Suprapubic skin (tissue), 4 donors: ENCODE measurements around the gene TSPAN18.

Experiments used
- EP300 ChIP-seq: sonication (generic); formaldehyde crosslinking; IDR thresholded peaks from one replicate; pipeline ENCODE4 v1.6.1; 2017; ENCODE audit warnings: antibody characterized with exemption
- POLR2A ChIP-seq, 2 donors: fragments of 450-650 bp; IDR thresholded peaks; one replicate each; pipeline ENCODE4 v1.6.1; 2017; ENCODE audit warnings: antibody characterized with exemption in 2 of 2, mild to moderate bottlenecking in 2 of 2, moderate library complexity in 2 of 2
- POLR2AphosphoS5 ChIP-seq, 3 donors: sonication (generic); formaldehyde crosslinking; IDR thresholded peaks; one replicate each; pipeline ENCODE4 v1.6.1; 2017; ENCODE audit warnings: antibody characterized with exemption in 3 of 3
- TF ChIP-seq, protein P1 (sequence below), 2 donors: fragments of 200-600 bp in 1 of 2; fragments of 450-650 bp in 1 of 2; sonication (generic) in 1 of 2; IDR thresholded peaks; one replicate each; pipeline ENCODE4 v1.5.1; 2016 to 2019; ENCODE audit warnings: antibody characterized with exemption in 2 of 2, mild to moderate bottlenecking in 1 of 2, moderate library complexity in 1 of 2

DNA sequence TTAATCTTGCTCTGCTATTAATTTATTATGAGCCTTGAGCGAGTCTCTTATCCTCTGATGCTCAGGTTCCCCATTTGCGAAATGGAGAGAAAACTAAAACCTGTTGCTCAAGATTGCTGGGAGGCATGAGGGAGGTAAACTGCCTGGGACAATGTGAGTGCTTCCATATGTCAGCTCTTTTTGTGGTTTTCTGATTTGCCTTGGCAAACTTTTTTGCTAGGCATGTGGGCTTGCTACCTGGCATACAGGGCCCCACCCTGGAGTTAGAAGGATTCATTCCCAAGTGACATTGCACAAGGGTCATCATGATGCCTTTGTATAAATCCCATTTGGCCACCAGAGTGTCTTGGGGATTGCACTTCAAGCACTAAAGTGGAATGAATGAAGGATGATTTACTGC lies 22.4 kb downstream of the TSPAN18 start:
- TF ChIP-seq POLR2AphosphoS5 (IDR thresholded peaks at IDR 0.05) = no peak
- no peak for TF ChIP-seq POLR2A (IDR thresholded peaks at IDR 0.05)
- TF ChIP-seq, protein P1, sequence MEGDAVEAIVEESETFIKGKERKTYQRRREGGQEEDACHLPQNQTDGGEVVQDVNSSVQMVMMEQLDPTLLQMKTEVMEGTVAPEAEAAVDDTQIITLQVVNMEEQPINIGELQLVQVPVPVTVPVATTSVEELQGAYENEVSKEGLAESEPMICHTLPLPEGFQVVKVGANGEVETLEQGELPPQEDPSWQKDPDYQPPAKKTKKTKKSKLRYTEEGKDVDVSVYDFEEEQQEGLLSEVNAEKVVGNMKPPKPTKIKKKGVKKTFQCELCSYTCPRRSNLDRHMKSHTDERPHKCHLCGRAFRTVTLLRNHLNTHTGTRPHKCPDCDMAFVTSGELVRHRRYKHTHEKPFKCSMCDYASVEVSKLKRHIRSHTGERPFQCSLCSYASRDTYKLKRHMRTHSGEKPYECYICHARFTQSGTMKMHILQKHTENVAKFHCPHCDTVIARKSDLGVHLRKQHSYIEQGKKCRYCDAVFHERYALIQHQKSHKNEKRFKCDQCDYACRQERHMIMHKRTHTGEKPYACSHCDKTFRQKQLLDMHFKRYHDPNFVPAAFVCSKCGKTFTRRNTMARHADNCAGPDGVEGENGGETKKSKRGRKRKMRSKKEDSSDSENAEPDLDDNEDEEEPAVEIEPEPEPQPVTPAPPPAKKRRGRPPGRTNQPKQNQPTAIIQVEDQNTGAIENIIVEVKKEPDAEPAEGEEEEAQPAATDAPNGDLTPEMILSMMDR (IDR thresholded peaks at IDR 0.05) = no peak
- TF ChIP-seq EP300 = no peak
